Liver (tissue), 9 donors: ENCODE results near the gene MTRR. TPM values are rescaled to one million over a fixed set of nuclear protein-coding genes. Genes with fewer than 3 reads are reported as not detected.

Experiments
- DNase-seq: peaks from one replicate; pipeline ENCODE4 v3.0.0-alpha.2; 2017; ENCODE audit warnings: low spot score
- H3K27ac ChIP-seq, 2 donors: one replicate each; pipeline ENCODE4 v1.7.0; 2013; ENCODE audit warnings: inconsistent platforms in 2 of 2, low read length in 2 of 2, control low read depth in 1 of 2, low read depth in 1 of 2, mild to moderate bottlenecking in 1 of 2
- H3K27me3 ChIP-seq, 4 donors: one replicate each; pipeline versions ENCODE4 v1.6.1 to v1.7.0; 2013; ENCODE audit warnings: low read length in 3 of 4, inconsistent platforms in 1 of 4, mild to moderate bottlenecking in 1 of 4, moderate library complexity in 1 of 4; ENCODE audit not compliant: control insufficient read depth in 4 of 4, insufficient read depth in 4 of 4
- H3K36me3 ChIP-seq, 4 donors: one replicate each; pipeline versions ENCODE4 v1.6.1 to v1.7.0; 2013; ENCODE audit warnings: low read length in 3 of 4, mild to moderate bottlenecking in 3 of 4, low read depth in 1 of 4, moderate library complexity in 1 of 4; ENCODE audit not compliant: control insufficient read depth in 4 of 4, insufficient read depth in 3 of 4
- H3K4me1 ChIP-seq, 4 donors: one replicate each; pipeline versions ENCODE4 v1.6.1 to v1.7.0; 2013; ENCODE audit warnings: low read length in 3 of 4, mild to moderate bottlenecking in 3 of 4, moderate library complexity in 1 of 4; ENCODE audit not compliant: control insufficient read depth in 4 of 4, insufficient read depth in 4 of 4
- H3K4me3 ChIP-seq, 3 donors: one replicate each; pipeline versions ENCODE4 v1.6.1 to v1.7.0; 2013; ENCODE audit warnings: low read length in 3 of 3, control low read depth in 1 of 3, low read depth in 1 of 3, mild to moderate bottlenecking in 1 of 3
- H3K9ac ChIP-seq, 2 donors: one replicate each; pipeline ENCODE4 v1.7.0; 2013; ENCODE audit warnings: low read length in 2 of 2, mild to moderate bottlenecking in 2 of 2, moderate library complexity in 2 of 2, control low read depth in 1 of 2, low read depth in 1 of 2
- H3K9me3 ChIP-seq, 4 donors: one replicate each; pipeline versions ENCODE4 v1.6.1 to v1.7.0; 2013; ENCODE audit warnings: low read length in 3 of 4; ENCODE audit not compliant: control insufficient read depth in 4 of 4
- ATF3 ChIP-seq: IDR thresholded peaks from 2 replicates; pipeline ENCODE4 v1.6.1; 2016; ENCODE audit warnings: antibody characterized with exemption
- CTCF ChIP-seq: fragments of 150-350 bp; IDR thresholded peaks from 2 replicates; pipeline ENCODE4 v1.5.1; 2017; ENCODE audit warnings: improper control_type of control experiment, low read depth, low read length; ENCODE audit not compliant: missing input control
- EGR1 ChIP-seq, 2 donors: IDR thresholded peaks; 2 replicates each; pipeline ENCODE4 v1.6.1; 2016 to 2018; ENCODE audit warnings: antibody characterized with exemption in 2 of 2, low read depth in 2 of 2
- FOXA1 ChIP-seq: IDR thresholded peaks from 2 replicates; pipeline ENCODE4 v1.6.1; 2016; ENCODE audit warnings: antibody characterized with exemption
- FOXA2 ChIP-seq: IDR thresholded peaks from 2 replicates; pipeline ENCODE4 v1.6.1; 2016; ENCODE audit warnings: antibody characterized with exemption
- GABPA ChIP-seq, 2 donors: IDR thresholded peaks in 1 of 2; conservative IDR thresholded peaks in 1 of 2; 2 replicates each; pipeline ENCODE4 v1.6.1; 2016; ENCODE audit warnings: antibody characterized with exemption in 2 of 2, mild to moderate bottlenecking in 1 of 2, moderate library complexity in 1 of 2
- HNF4A ChIP-seq, 2 donors: conservative IDR thresholded peaks; 2 replicates each; pipeline ENCODE4 v1.6.1; 2016; ENCODE audit warnings: antibody characterized with exemption in 2 of 2, mild to moderate bottlenecking in 2 of 2
- HNF4G ChIP-seq: IDR thresholded peaks from 2 replicates; pipeline ENCODE4 v1.6.1; 2016; ENCODE audit warnings: antibody characterized with exemption
- JUND ChIP-seq, 2 donors: IDR thresholded peaks; 2 replicates each; pipeline ENCODE4 v1.6.1; 2016; ENCODE audit warnings: antibody characterized with exemption in 2 of 2
- MAX ChIP-seq: IDR thresholded peaks from 2 replicates; pipeline ENCODE4 v1.6.1; 2016; ENCODE audit warnings: antibody characterized with exemption
- NR2F2 ChIP-seq: IDR thresholded peaks from 2 replicates; pipeline ENCODE4 v1.6.1; 2016; ENCODE audit warnings: antibody characterized with exemption
- RAD21 ChIP-seq, 2 donors: IDR thresholded peaks; 2 replicates each; pipeline ENCODE4 v1.6.1; 2016; ENCODE audit warnings: antibody characterized with exemption in 2 of 2, mild to moderate bottlenecking in 2 of 2
- REST ChIP-seq: IDR thresholded peaks from 2 replicates; pipeline ENCODE4 v1.6.1; 2016; ENCODE audit warnings: antibody characterized with exemption, mild to moderate bottlenecking
- RXRA ChIP-seq, 2 donors: IDR thresholded peaks; 2 replicates each; pipeline ENCODE4 v1.6.1; 2017 to 2018; ENCODE audit warnings: antibody characterized with exemption in 2 of 2, mild to moderate bottlenecking in 1 of 2
- SP1 ChIP-seq: IDR thresholded peaks from 2 replicates; pipeline ENCODE4 v1.6.1; 2018; ENCODE audit warnings: antibody characterized with exemption, mild to moderate bottlenecking
- TAF1 ChIP-seq: conservative IDR thresholded peaks from 2 replicates; pipeline ENCODE4 v1.6.1; 2016; ENCODE audit warnings: antibody characterized with exemption, mild to moderate bottlenecking
- YY1 ChIP-seq: IDR thresholded peaks from 2 replicates; pipeline ENCODE4 v1.6.1; 2016; ENCODE audit warnings: antibody characterized with exemption, mild to moderate bottlenecking
- ZBTB33 ChIP-seq: IDR thresholded peaks from 2 replicates; pipeline ENCODE4 v1.6.1; 2016; ENCODE audit warnings: antibody characterized with exemption
- WGBS: extraction: QIAGEN DNeasy Blood & Tissue Kit; methylation state at CpG from one replicate; pipeline ENCODE4 v1.1.7; 2013; 5-methylcytosine and 5-hydroxymethylcytosine counted together
- polyA plus RNA-seq, 2 donors: library from polyadenylated mRNA; stranded (reverse) in 1 of 2; unstranded in 1 of 2; fragments of 200-250 nt in 1 of 2; fragments of >200 nt in 1 of 2; fragmentation: Nextera tagmentation in 1 of 2; extraction: Ambion mirVana in 1 of 2; gene quantifications; one replicate each; pipeline versions ENCODE4 v1.2.1 to v1.2.3, GENCODE V29; 2013 to 2015
- total RNA-seq, 2 donors: library from RNA; depleted of rRNA; stranded (reverse); fragments of >200 nt; gene quantifications; one replicate each; pipeline ENCODE4 v1.2.3, GENCODE V29; 2014
- donor health status: healthy.
- donor health status: healthy.
- donor health status: healthy.
- donor health status: healthy.
- donor health status: healthy.

The MTRR gene
- total and polyA plus RNA-seq, 4 donors, result 16.2 to 49.7 (median 18.0) TPM

GRCh38 chr5:7897014-7897600, 28.2 kb downstream of the MTRR start:
- peaks cover 9 to 89% (median 73%) of the 10 kb centered on the region in 4 donors for H3K36me3 ChIP-seq
- H3K9me3 ChIP-seq, result no peaks in the 10 kb centered on the region
- H3K4me1 ChIP-seq, result no peaks in the 10 kb centered on the region
- DNase-seq, result no peak
- H3K27ac ChIP-seq, result no peak overlapping the region
- TF ChIP-seq SP1 (no peak), NR2F2 (no peak), RAD21 (IDR thresholded peaks at IDR 0.05) (peak in 1 of 2 donors; percentile 41)
- H3K27me3 ChIP-seq, result no peaks in the 10 kb centered on the region
- no peak overlapping the region for H3K9ac ChIP-seq
- H3K4me3 ChIP-seq, result no peak overlapping the region
- WGBS, result 78% methylated on average over 5 of the region's 5 CpGs

GRCh38 chr5:7902201-7902600, 33.3 kb downstream of the MTRR start:
- Histone ChIP-seq H3K27ac (no peak overlapping the region), H3K27me3 (no peaks in the 10 kb centered on the region), H3K9ac (no peak overlapping the region), H3K9me3 (no peaks in the 10 kb centered on the region), H3K36me3 (peaks cover 9 to 51% (median 45%) of the 10 kb centered on the region in 4 donors), H3K4me1 (peaks cover 3 to 5% (median 4%) of the 10 kb centered on the region in 4 donors), H3K4me3 (no peak overlapping the region)
- WGBS, result 95% methylated on average over 3 of the region's 3 CpGs
- no peak for DNase-seq
- TF ChIP-seq FOXA2, result no peak
- TF ChIP-seq SP1, result no peak
- no peak for TF ChIP-seq REST
- no peak for TF ChIP-seq FOXA1
- no peak for TF ChIP-seq YY1
- TF ChIP-seq TAF1, result no peak
- TF ChIP-seq EGR1 (IDR thresholded peaks at IDR 0.05; ENCODE audit: low read depth in 2 of 2), result no peak
- TF ChIP-seq CTCF, result no peak
- TF ChIP-seq HNF4G, result no peak
- no peak for TF ChIP-seq GABPA (IDR thresholded peaks at IDR 0.05 in 1 of 2, conservative IDR thresholded peaks at IDR 0.05 in 1 of 2)
- TF ChIP-seq RXRA (IDR thresholded peaks at IDR 0.05), result no peak
- TF ChIP-seq RAD21 (IDR thresholded peaks at IDR 0.05), result no peak
- TF ChIP-seq MAX, result no peak
- no peak for TF ChIP-seq ZBTB33
- TF ChIP-seq JUND (IDR thresholded peaks at IDR 0.05), result no peak
- TF ChIP-seq HNF4A (conservative IDR thresholded peaks at IDR 0.05), result no peak
- no peak for TF ChIP-seq NR2F2
- no peak for TF ChIP-seq ATF3
